Measurements from ENCODE around the gene PARD3.

DNA sequence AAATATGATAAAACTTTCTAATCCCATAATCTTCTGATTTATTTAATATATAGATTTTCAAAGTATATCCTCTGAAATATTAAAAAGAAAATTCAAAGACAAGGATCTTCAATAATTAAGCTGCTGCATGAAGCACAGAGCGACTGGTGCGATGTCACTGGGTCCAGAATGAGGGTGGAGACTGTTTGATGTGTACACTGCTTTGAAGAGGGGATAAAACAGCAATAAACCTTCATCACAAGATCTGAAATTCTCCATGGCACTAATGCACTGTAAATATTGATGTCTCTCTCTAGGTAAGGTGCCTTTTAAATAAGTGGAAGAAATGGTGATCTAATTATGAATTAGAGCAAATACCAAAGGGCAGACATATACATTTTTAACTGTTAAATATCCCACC is 337.8 kb downstream of the PARD3 start:
- TF ChIP-seq CTCF (IDR thresholded peaks at IDR 0.05): no peak
- TF ChIP-seq POLR2A (IDR thresholded peaks at IDR 0.05): no peak
